GM13976 (cell line): ENCODE measurements around the gene CCDC112.

Experiments used
- DNase-seq: peaks from one replicate; pipeline ENCODE4 v3.0.0; 2012; ENCODE audit warnings: low spot score
- CTCF ChIP-seq: IDR thresholded peaks from 2 replicates; pipeline ENCODE4 v1.5.1; 2012; ENCODE audit warnings: borderline replicate concordance, mild to moderate bottlenecking; ENCODE audit not compliant: insufficient read depth; ENCODE audit errors: extremely low read depth, missing control alignments, control extremely low read depth
- in situ Hi-C: fragments of 300-500 bp; cut with MboI; formaldehyde crosslinking; loops from one replicate; pipeline ENCODE4 v1.12.0; 2022; ENCODE audit warnings: low sequenced_read_pairs, mixed read lengths, inconsistent platforms; ENCODE audit not compliant: unreplicated experiment

The CCDC112 gene

GRCh38 chr5:115271295-115272050, 25.0 kb downstream of the CCDC112 start:
- TF ChIP-seq CTCF = no peak
- in situ Hi-C loops = no loop called here
- DNase-seq = no peak

GRCh38 chr5:115267617-115268016, 28.8 kb downstream of the CCDC112 start:
- in situ Hi-C loops = no loop called here
- TF ChIP-seq CTCF = no peak
- no peak for DNase-seq

GRCh38 chr5:115265220-115265619, 31.2 kb downstream of the CCDC112 start:
- no peak for TF ChIP-seq CTCF
- in situ Hi-C loops = no loop called here

GRCh38 chr5:115264786-115265185, 31.7 kb downstream of the CCDC112 start:
- in situ Hi-C loops = no loop called here
- no peak for DNase-seq
- TF ChIP-seq CTCF = no peak

More at GRCh38 chr5:115265220-115265619, 31.2 kb downstream of the CCDC112 start:
- DNase-seq = no peak

- no peak for DNase-seq
- no peak for TF ChIP-seq CTCF
- in situ Hi-C loops = no loop called here
Observed at GRCh38 chr5:115263078-115263380, 33.4 kb downstream of the CCDC112 start.

- peak; percentile 80 for DNase-seq
- in situ Hi-C loops = no loop called here
- no peak for TF ChIP-seq CTCF
Observed at GRCh38 chr5:115262321-115263077, 34.0 kb downstream of the CCDC112 start, which contains the start of gene PGGT1B. Gene PGGT1B (minus strand): TSS chr5:115262877. CDS start chr5:115262851, 26 bp downstream.
